Ascending aorta (tissue), 2 donors: ENCODE data around the gene NRXN3. TPM values are rescaled to one million over a fixed set of nuclear protein-coding genes. Genes with fewer than 3 reads are reported as not detected.

Experiments used
- DNase-seq, 2 donors: peaks; one replicate each; pipeline ENCODE4 v3.0.0-alpha.2; 2019; ENCODE audit warnings: low spot score in 2 of 2
- H3K27ac ChIP-seq, 2 donors: fragments of 200-600 bp; sonication (generic); one replicate each; pipeline ENCODE4 v1.5.1; 2016 to 2017; ENCODE audit warnings: mild to moderate bottlenecking in 1 of 2
- H3K27me3 ChIP-seq: fragments of 200-600 bp; sonication (generic); one replicate; pipeline ENCODE4 v1.5.1; 2017
- H3K36me3 ChIP-seq, 2 donors: fragments of 200-600 bp; sonication (generic); one replicate each; pipeline ENCODE4 v1.5.1; 2016
- H3K4me1 ChIP-seq, 2 donors: fragments of 200-600 bp; sonication (generic); one replicate each; pipeline ENCODE4 v1.5.1; 2016 to 2017; ENCODE audit warnings: mild to moderate bottlenecking in 1 of 2
- H3K4me3 ChIP-seq, 2 donors: fragments of 200-600 bp; sonication (generic); one replicate each; pipeline ENCODE4 v1.5.1; 2016 to 2017; ENCODE audit warnings: mild to moderate bottlenecking in 1 of 2
- H3K9me3 ChIP-seq, 2 donors: fragments of 200-600 bp; sonication (generic); one replicate each; pipeline ENCODE4 v1.5.1; 2016
- CTCF ChIP-seq, 3 experiments: fragments of 200-600 bp in 2 of 3; fragments of 450-650 bp in 1 of 3; sonication (generic) in 2 of 3; IDR thresholded peaks; one replicate each; pipeline ENCODE4 v1.5.1; 2016 to 2019; ENCODE audit warnings: antibody characterized with exemption in 3 of 3, mild to moderate bottlenecking in 1 of 3, moderate library complexity in 1 of 3
- intact Hi-C: fragments of 100-400 bp; cut with DNase I; formaldehyde crosslinking; loops from one replicate; pipeline ENCODE4 v1.15.1; 2023
- total RNA-seq: library from RNA; depleted of rRNA; stranded (reverse); fragments of >200 nt; gene quantifications from one replicate; pipeline ENCODE4 v1.1.0, GENCODE V29; 2016

The NRXN3 gene
- total RNA-seq, 1 donor from 2014 or later: 21.0 TPM

DNA sequence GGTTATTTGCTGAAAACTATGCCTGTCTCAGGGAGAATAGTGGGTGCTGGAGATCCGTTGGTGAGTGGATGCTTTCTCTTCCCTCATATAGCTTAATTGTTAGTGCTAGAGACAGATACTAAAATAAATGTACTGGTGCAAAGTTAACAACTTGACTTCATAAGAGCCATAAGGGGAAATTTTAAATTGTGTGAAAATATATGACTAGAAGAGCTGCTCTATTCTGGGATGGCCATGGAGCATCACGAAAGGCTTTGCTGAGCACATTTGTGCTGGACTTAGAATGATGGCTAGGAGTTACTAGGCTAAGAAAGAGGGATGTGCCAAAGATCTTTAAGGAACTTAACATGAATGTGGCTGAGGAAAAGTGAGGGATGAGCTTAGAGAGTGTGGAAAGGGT is 668.8 kb downstream of the NRXN3 start:
- intact Hi-C loops: no loop called here
- no peak for TF ChIP-seq CTCF (IDR thresholded peaks at IDR 0.05)
- H3K4me1 ChIP-seq: no peaks in the 10 kb centered on the region
- no peak overlapping the region for H3K27ac ChIP-seq
- H3K27me3 ChIP-seq: no peaks in the 10 kb centered on the region
- no peaks in the 10 kb centered on the region for H3K9me3 ChIP-seq
- H3K36me3 ChIP-seq: no peaks in the 10 kb centered on the region
- no peak for DNase-seq
- H3K4me3 ChIP-seq: no peak overlapping the region

DNA sequence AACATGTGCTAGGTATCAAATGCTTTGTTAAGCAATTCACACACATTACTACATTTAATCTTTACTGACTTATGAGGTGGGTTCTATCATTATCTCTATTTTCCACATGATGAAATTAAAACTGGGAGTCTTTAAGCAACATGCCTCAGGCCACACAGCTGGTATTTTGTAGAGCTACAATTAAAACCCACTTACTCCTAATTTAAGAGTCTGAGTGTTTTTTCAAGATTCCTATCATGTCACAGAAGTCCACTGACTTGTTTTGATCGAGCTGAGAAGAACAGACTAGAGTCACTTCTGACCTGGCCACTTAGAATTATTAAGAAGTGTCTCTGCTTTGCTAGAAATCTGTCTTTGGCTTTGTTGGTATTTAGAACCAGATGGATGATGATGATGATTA is 670.7 kb downstream of the NRXN3 start:
- no peak for DNase-seq
- H3K36me3 ChIP-seq: no peaks in the 10 kb centered on the region
- no peaks in the 10 kb centered on the region for H3K4me1 ChIP-seq
- no peak for TF ChIP-seq CTCF (IDR thresholded peaks at IDR 0.05)
- no peak overlapping the region for H3K27ac ChIP-seq
- H3K27me3 ChIP-seq: no peaks in the 10 kb centered on the region
- H3K9me3 ChIP-seq: no peaks in the 10 kb centered on the region
- no peak overlapping the region for H3K4me3 ChIP-seq
- intact Hi-C loops: no loop called here

- no peak for TF ChIP-seq CTCF (IDR thresholded peaks at IDR 0.05)
- Histone ChIP-seq H3K4me3 (no peak overlapping the region), H3K36me3 (no peaks in the 10 kb centered on the region), H3K9me3 (no peaks in the 10 kb centered on the region), H3K27ac (no peak overlapping the region), H3K27me3 (no peaks in the 10 kb centered on the region), H3K4me1 (no peaks in the 10 kb centered on the region)
- intact Hi-C loops: no loop called here
- DNase-seq: no peak
These were observed 677.6 kb downstream of the NRXN3 start for GRCh38 chr14:78847801-78848200.

DNA sequence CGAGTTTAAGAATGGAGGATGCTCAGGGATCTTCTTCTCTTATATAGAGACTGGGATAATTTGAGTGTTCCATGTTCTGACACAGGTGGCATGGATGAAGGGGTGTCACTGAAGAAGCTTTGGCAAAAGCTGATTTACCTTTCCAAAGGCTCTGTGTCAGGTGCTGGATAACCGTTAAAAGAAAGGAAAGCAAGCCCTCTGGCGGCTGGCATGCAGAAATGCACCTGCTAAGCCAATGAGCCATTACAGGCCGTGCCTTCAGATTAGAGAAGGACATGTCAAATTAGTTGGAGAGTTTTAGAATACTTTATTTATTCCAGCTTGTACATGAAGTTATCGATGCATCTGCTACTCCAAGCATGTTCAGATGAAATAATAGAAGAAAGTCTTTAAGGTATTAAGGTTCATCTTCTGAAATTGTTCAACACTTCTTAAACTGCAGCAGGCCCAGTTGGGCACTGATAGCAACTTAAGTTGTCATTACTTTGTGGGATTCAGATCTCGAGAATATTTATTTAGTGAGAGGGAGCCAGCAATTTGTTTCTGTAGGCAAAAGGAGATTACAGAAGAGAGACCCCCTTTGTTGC is 678.2 kb downstream of the NRXN3 start:
- Histone ChIP-seq H3K4me1 (no peaks in the 10 kb centered on the region), H3K4me3 (no peak overlapping the region), H3K9me3 (no peaks in the 10 kb centered on the region), H3K27me3 (no peaks in the 10 kb centered on the region), H3K27ac (no peak overlapping the region), H3K36me3 (no peaks in the 10 kb centered on the region)
- no peak for DNase-seq
- intact Hi-C loops: no loop called here
- TF ChIP-seq CTCF (IDR thresholded peaks at IDR 0.05): peak; percentile 15 to 59 (median 58)

- no peak for DNase-seq
- H3K4me3 ChIP-seq: no peak overlapping the region
- intact Hi-C loops: no loop called here
These were observed 679.8 kb downstream of the NRXN3 start for GRCh38 chr14:78849952-78850351.

More at GRCh38 chr14:78849952-78850351, 679.8 kb downstream of the NRXN3 start:
- no peak for TF ChIP-seq CTCF (IDR thresholded peaks at IDR 0.05)
- Histone ChIP-seq H3K9me3 (no peaks in the 10 kb centered on the region), H3K27ac (no peak overlapping the region), H3K4me1 (no peaks in the 10 kb centered on the region), H3K27me3 (no peaks in the 10 kb centered on the region), H3K36me3 (no peaks in the 10 kb centered on the region)
